Keratinocyte (primary cell): ENCODE data around the gene ALK. TPM values are rescaled to one million over a fixed set of nuclear protein-coding genes. Genes with fewer than 3 reads are reported as not detected.

ENCODE experiments used
- DNase-seq: peaks from one replicate; pipeline ENCODE4 v3.0.0-alpha.2; 2011; ENCODE audit warnings: low read depth, missing footprints, low spot score
- FAIRE-seq: peaks from 2 replicates; lab custom pipeline; 2011; peaks lifted over from hg19 to GRCh38; lab: Jason Lieb, UNC
- H2AFZ ChIP-seq: 2 replicates; pipeline ENCODE4 v1.6.0; 2012; ENCODE audit warnings: low read length, control low read depth, inconsistent platforms; ENCODE audit not compliant: control insufficient read depth
- H3K27ac ChIP-seq: 2 replicates; pipeline ENCODE4 v1.5.1; 2011; ENCODE audit warnings: low read length; ENCODE audit not compliant: control insufficient read depth, insufficient read depth
- H3K27me3 ChIP-seq: 3 replicates; pipeline ENCODE4 v1.6.0; 2011; ENCODE audit warnings: low read length; ENCODE audit not compliant: control insufficient read depth, insufficient read depth; ENCODE audit errors: extremely low read depth
- H3K36me3 ChIP-seq, 2 experiments: 2 replicates in 1 of 2; 3 replicates in 1 of 2; pipeline ENCODE4 v1.5.1; 2011; ENCODE audit warnings: low read length in 2 of 2, mild to moderate bottlenecking in 1 of 2; ENCODE audit not compliant: control insufficient read depth in 2 of 2, insufficient read depth in 2 of 2; ENCODE audit errors: extremely low read depth in 1 of 2
- H3K4me1 ChIP-seq: 3 replicates; pipeline ENCODE4 v1.5.1; 2011; ENCODE audit warnings: low read length; ENCODE audit not compliant: control insufficient read depth, insufficient read depth; ENCODE audit errors: extremely low read depth
- H3K4me2 ChIP-seq: 3 replicates; pipeline ENCODE4 v1.6.0; 2011; ENCODE audit warnings: low read depth, low read length; ENCODE audit not compliant: control insufficient read depth, insufficient read depth; ENCODE audit errors: extremely low read depth
- H3K4me3 ChIP-seq, 3 experiments: fragments of 200-600 bp in 1 of 3; sonication (generic) in 1 of 3; 2 replicates in 2 of 3; 3 replicates in 1 of 3; pipeline ENCODE4 v1.5.1; 2011 to 2016; ENCODE audit warnings: low read length in 3 of 3, mild to moderate bottlenecking in 3 of 3, control low read depth in 2 of 3, inconsistent platforms in 1 of 3, low read depth in 1 of 3, mixed read lengths in 1 of 3, mixed run types in 1 of 3, moderate library complexity in 1 of 3; ENCODE audit not compliant: control insufficient read depth in 2 of 3, insufficient read depth in 2 of 3; ENCODE audit errors: extremely low read depth in 1 of 3
- H3K79me2 ChIP-seq: 2 replicates; pipeline ENCODE4 v1.6.0; 2012; ENCODE audit warnings: low read length; ENCODE audit not compliant: control insufficient read depth, insufficient read depth
- H3K9ac ChIP-seq: 3 replicates; pipeline ENCODE4 v1.6.0; 2011; ENCODE audit warnings: low read length; ENCODE audit not compliant: control insufficient read depth, insufficient read depth; ENCODE audit errors: extremely low read depth
- H3K9me1 ChIP-seq: 3 replicates; pipeline ENCODE4 v1.6.0; 2011; ENCODE audit warnings: low read length; ENCODE audit not compliant: control insufficient read depth, insufficient read depth; ENCODE audit errors: extremely low read depth
- H3K9me3 ChIP-seq: 2 replicates; pipeline ENCODE4 v1.5.1; 2012; ENCODE audit warnings: low read depth, low read length; ENCODE audit not compliant: control insufficient read depth
- H4K20me1 ChIP-seq: 3 replicates; pipeline ENCODE4 v1.6.0; 2011; ENCODE audit warnings: low read length; ENCODE audit not compliant: control insufficient read depth, insufficient read depth; ENCODE audit errors: extremely low read depth
- EZH2 ChIP-seq: IDR thresholded peaks from one replicate; pipeline ENCODE4 v1.6.1; 2012; ENCODE audit warnings: inconsistent platforms, mild to moderate bottlenecking, low read length, moderate library complexity
- dilution Hi-C: fragments of 300-500 bp; cut with MboI; formaldehyde crosslinking; loops from one replicate; pipeline ENCODE4 v1.7.0; 2020; ENCODE audit warnings: low sequenced_read_pairs; ENCODE audit not compliant: extremely low pct_ligation_motif_present
- polyA plus RNA-seq, 5 experiments: library from polyadenylated mRNA; depleted of rRNA in 3 of 5; stranded (reverse) in 3 of 5; stranded (forward) in 1 of 5; unstranded in 1 of 5; fragments of >200 nt; gene quantifications; 1 replicate in 1 of 5; 2 replicates in 3 of 5; 3 replicates in 1 of 5; pipeline versions ENCODE4 v1.2.1 to v1.2.3, GENCODE V29; 2011 to 2012; ENCODE audit warnings: missing spikeins in 2 of 5, low read depth in 1 of 5, low replicate concordance in 1 of 5
- TF ChIP-seq, protein P1 (sequence below), 3 experiments: IDR thresholded peaks in 1 of 3; conservative IDR thresholded peaks in 1 of 3; optimal IDR thresholded peaks in 1 of 3; 2 replicates in 2 of 3; 3 replicates in 1 of 3; pipeline versions ENCODE3 to v1.5.1; 2011; ENCODE audit warnings: low read length in 3 of 3, mild to moderate bottlenecking in 3 of 3, moderate library complexity in 2 of 3, control low read depth in 1 of 3, inconsistent platforms in 1 of 3; ENCODE audit not compliant: insufficient read depth in 2 of 3; ENCODE audit errors: extremely low read depth in 1 of 3

The ALK gene
- polyA plus RNA-seq, 1 donor (not counting 4 experiments of a cell fraction or from before 2014, with no cell fraction given): not detected

GRCh38 chr2:29522951-29523669 lies 398.3 kb downstream of the ALK start:
- H3K4me2 ChIP-seq: no peak overlapping the region
- H3K4me3 ChIP-seq: no peak overlapping the region
- no peaks in the 10 kb centered on the region for H3K9me3 ChIP-seq
- no peak overlapping the region for H2AFZ ChIP-seq
- H3K4me1 ChIP-seq: no peaks in the 10 kb centered on the region
- H3K27me3 ChIP-seq: no peaks in the 10 kb centered on the region
- no peak overlapping the region for H3K9ac ChIP-seq
- H3K27ac ChIP-seq: no peak overlapping the region
- H3K79me2 ChIP-seq: no peaks in the 10 kb centered on the region
- dilution Hi-C loops: no loop called here
- H3K36me3 ChIP-seq: no peaks in the 10 kb centered on the region
- FAIRE-seq: peak; percentile 66
- peak; percentile 4 for DNase-seq
- no peaks in the 10 kb centered on the region for H3K9me1 ChIP-seq
- H4K20me1 ChIP-seq: no peaks in the 10 kb centered on the region
- TF ChIP-seq, protein P1, sequence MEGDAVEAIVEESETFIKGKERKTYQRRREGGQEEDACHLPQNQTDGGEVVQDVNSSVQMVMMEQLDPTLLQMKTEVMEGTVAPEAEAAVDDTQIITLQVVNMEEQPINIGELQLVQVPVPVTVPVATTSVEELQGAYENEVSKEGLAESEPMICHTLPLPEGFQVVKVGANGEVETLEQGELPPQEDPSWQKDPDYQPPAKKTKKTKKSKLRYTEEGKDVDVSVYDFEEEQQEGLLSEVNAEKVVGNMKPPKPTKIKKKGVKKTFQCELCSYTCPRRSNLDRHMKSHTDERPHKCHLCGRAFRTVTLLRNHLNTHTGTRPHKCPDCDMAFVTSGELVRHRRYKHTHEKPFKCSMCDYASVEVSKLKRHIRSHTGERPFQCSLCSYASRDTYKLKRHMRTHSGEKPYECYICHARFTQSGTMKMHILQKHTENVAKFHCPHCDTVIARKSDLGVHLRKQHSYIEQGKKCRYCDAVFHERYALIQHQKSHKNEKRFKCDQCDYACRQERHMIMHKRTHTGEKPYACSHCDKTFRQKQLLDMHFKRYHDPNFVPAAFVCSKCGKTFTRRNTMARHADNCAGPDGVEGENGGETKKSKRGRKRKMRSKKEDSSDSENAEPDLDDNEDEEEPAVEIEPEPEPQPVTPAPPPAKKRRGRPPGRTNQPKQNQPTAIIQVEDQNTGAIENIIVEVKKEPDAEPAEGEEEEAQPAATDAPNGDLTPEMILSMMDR (optimal IDR thresholded peaks at IDR 0.05 in 1 of 3, IDR thresholded peaks at IDR 0.05 in 1 of 3, conservative IDR thresholded peaks at IDR 0.05 in 1 of 3; ENCODE audit: extremely low read depth in 1 of 3, insufficient read depth in 2 of 3, low read length in 3 of 3): no peak

DNA sequence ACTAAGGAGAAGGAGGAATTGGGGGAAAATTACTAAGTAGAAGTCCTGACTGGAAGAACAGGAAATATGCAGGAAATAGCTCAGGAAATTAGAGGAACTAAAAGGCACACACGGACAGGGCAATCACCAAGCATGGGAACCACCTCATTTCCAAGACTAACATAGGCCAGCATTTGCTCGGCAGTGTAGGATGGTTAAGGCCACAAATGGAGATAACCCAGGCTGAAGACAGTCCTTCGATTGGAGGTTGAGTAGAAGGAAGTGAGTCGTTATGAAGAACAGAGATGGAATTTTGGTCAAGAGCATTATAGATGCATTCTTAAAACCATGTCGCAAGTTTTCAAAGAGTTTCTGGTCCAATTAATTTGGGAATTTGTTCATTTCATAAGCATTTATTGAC lies 401.4 kb downstream of the ALK start:
- H3K27ac ChIP-seq: no peak overlapping the region

More for the DNA sequence above, 401.4 kb downstream of the ALK start:
- H3K27me3 ChIP-seq: peaks cover 6% of the 10 kb centered on the region
- no peak overlapping the region for H3K4me3 ChIP-seq
- no peak overlapping the region for H3K4me2 ChIP-seq
- no peaks in the 10 kb centered on the region for H3K79me2 ChIP-seq
- no peaks in the 10 kb centered on the region for H4K20me1 ChIP-seq
- H3K9ac ChIP-seq: no peak overlapping the region
- no peaks in the 10 kb centered on the region for H3K4me1 ChIP-seq
- H3K9me1 ChIP-seq: no peaks in the 10 kb centered on the region
- dilution Hi-C loops: no loop called here
- peak; percentile 52 for FAIRE-seq
- no peaks in the 10 kb centered on the region for H3K36me3 ChIP-seq
- H3K9me3 ChIP-seq: no peaks in the 10 kb centered on the region
- TF ChIP-seq EZH2: no peak
- TF ChIP-seq, protein P1 (optimal IDR thresholded peaks at IDR 0.05 in 1 of 3, IDR thresholded peaks at IDR 0.05 in 1 of 3, conservative IDR thresholded peaks at IDR 0.05 in 1 of 3; ENCODE audit: extremely low read depth in 1 of 3, insufficient read depth in 2 of 3, low read length in 3 of 3): no peak
- DNase-seq: no peak
- H2AFZ ChIP-seq: no peak overlapping the region
